Activated naive CD8-positive, alpha-beta T cell treated with anti-CD3 and anti-CD28 coated beads, Interleukin-2, amount 50 U/mL, for 24 hours (primary cell): ENCODE data around the gene HNRNPCL2.
"Not testable (repeated sequence)": the region's sequence is repeated elsewhere in the genome, so short reads cannot be mapped to it uniquely, and the experiment has no call there.

Experiments used
- ATAC-seq: fragments of 150-1000 bp; cut with Tn5 transposase; one replicate; pipeline ENCODE4 v1.10.0; 2021
- DNase-seq: peaks from one replicate; pipeline ENCODE4 v3.0.0; 2021
- H3K27ac Mint-ChIP-seq: one replicate; pipeline ENCODE4 v1.8.0; 2021; ENCODE audit warnings: mild to moderate bottlenecking, mixed read lengths
- H3K27me3 Mint-ChIP-seq: one replicate; pipeline ENCODE4 v1.8.0; 2021; ENCODE audit warnings: mixed read lengths
- H3K36me3 Mint-ChIP-seq: one replicate; pipeline ENCODE4 v1.8.0; 2021; ENCODE audit warnings: low read depth, mixed read lengths
- H3K4me1 Mint-ChIP-seq: one replicate; pipeline ENCODE4 v1.8.0; 2021; ENCODE audit warnings: mixed read lengths
- H3K4me3 Mint-ChIP-seq: one replicate; pipeline ENCODE4 v1.8.0; 2021; ENCODE audit warnings: mild to moderate bottlenecking, moderate library complexity, mixed read lengths
- H3K9me3 Mint-ChIP-seq: one replicate; pipeline ENCODE4 v1.8.0; 2021; ENCODE audit warnings: mixed read lengths

HNRNPCL2 gene

DNA sequence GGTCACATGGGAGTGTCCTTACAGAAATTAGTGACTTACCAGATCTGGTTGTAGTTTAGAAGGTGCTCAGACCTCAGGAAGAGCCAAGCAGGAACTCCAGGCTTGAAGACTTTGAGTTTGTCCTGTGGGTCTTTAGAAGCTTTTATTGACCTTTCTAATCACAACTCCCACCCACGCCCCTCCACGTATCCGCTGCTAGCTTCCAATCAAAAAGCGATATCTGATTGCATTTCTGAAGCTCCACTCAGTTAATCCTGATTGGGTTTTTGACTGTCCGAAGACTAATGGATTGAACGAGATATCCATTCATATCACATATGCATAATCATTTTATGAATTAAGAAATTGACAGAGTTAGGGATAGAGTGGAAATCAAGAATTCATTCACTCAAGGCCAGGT is at the start of gene HNRNPCL2:
TSS of gene HNRNPCL2 (minus strand) at position 101 of the 400 bp plus-strand sequence. CDS start 454 bp downstream, outside the sequence.
- not testable (repeated sequence) for H3K4me1 Mint-ChIP-seq, H3K36me3 Mint-ChIP-seq, H3K4me3 Mint-ChIP-seq, DNase-seq, H3K27ac Mint-ChIP-seq, H3K27me3 Mint-ChIP-seq, ATAC-seq, H3K9me3 Mint-ChIP-seq

DNA sequence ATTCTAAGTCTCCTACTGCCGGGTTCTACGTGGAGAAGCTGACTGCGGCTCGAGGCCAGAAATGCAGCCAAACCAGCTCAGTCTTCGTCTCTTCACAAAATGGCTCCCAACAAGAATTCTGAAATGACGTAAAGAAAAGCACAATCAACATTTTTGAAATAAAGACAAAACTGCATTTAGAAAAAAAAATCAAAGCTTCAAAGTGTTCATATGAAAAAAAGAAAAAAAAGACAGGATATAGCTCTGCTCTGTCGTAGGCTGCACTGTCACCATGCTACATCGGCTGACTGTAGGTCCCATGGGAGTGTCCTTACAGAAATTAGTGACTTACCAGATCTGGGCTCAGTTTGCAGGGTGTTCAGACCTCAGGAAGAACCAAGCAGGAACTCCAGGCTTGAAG is 48.9 kb upstream of the HNRNPCL2 start, which contains the start of gene HNRNPCL4:
TSS of gene HNRNPCL4 (minus strand) at position 101 of the 400 bp plus-strand sequence. CDS start 164 bp downstream, outside the sequence.
- not testable (repeated sequence) for H3K9me3 Mint-ChIP-seq, DNase-seq, H3K4me1 Mint-ChIP-seq, H3K4me3 Mint-ChIP-seq, H3K27me3 Mint-ChIP-seq, H3K36me3 Mint-ChIP-seq, H3K27ac Mint-ChIP-seq, ATAC-seq

DNA sequence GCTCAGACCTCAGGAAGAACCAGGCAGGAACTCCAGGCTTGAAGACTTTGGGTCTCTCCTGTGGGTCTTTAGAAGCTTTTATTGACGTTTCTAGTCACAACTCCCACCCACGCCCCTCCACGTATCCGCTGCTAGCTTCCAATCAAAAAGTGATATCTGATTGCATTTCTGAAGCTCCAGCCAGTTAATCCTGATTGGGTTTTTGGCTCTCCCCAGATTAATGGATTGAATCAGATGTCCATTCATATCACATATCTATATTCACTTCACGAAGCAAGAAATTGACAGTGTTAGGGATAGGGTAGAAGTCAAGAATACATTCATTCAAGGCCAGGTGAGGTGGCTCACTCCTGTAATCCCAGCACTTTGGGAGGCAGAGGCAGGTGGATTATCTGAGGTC is 39.3 kb upstream of the HNRNPCL2 start, which contains the start of gene PRAMEF26:
TSS of gene PRAMEF26 (minus strand) at position 101 of the 400 bp plus-strand sequence. CDS start 2,914 bp downstream, outside the sequence.
- not testable (repeated sequence) for H3K4me1 Mint-ChIP-seq, H3K36me3 Mint-ChIP-seq, H3K27ac Mint-ChIP-seq, H3K27me3 Mint-ChIP-seq, DNase-seq, H3K4me3 Mint-ChIP-seq, ATAC-seq, H3K9me3 Mint-ChIP-seq

DNA sequence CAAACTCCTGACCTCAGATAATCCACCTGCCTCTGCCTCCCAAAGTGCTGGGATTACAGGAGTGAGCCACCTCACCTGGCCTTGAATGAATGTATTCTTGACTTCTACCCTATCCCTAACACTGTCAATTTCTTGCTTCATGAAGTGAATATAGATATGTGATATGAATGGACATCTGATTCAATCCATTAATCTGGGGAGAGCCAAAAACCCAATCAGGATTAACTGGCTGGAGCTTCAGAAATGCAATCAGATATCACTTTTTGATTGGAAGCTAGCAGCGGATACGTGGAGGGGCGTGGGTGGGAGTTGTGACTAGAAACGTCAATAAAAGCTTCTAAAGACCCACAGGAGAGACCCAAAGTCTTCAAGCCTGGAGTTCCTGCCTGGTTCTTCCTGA is 46.2 kb downstream of the HNRNPCL2 start, which contains the start of gene PRAMEF25:
TSS of gene PRAMEF25 (plus strand) at position 301 of the 400 bp plus-strand sequence. CDS start 2,920 bp downstream, outside the sequence.
- not testable (repeated sequence) for H3K4me1 Mint-ChIP-seq, H3K27ac Mint-ChIP-seq

More for the DNA sequence above, 46.2 kb downstream of the HNRNPCL2 start, which contains the start of gene PRAMEF25:
- H3K36me3 Mint-ChIP-seq, H3K4me3 Mint-ChIP-seq, H3K9me3 Mint-ChIP-seq, ATAC-seq, H3K27me3 Mint-ChIP-seq, DNase-seq: not testable (repeated sequence)
